ENCODE results near the gene DIMT1.

- no peak for TF ChIP-seq CTCF (IDR thresholded peaks at IDR 0.05)
- TF ChIP-seq EP300 (IDR thresholded peaks at IDR 0.05; ENCODE audit: low read depth): no peak
These were observed 10.0 kb upstream of the DIMT1 start for GRCh38 chr5:62413711-62414110.
